BJ (cell line): ENCODE results near the gene PTPRK. TPM values are rescaled to one million over a fixed set of nuclear protein-coding genes. Genes with fewer than 3 reads are reported as not detected.

Experiments
- CTCF ChIA-PET: fragments of 350-600 bp; formaldehyde crosslinking; extraction: SDS; loops from one replicate; lab custom pipeline; 2021; ENCODE audit warnings: antibody characterized with exemption, inconsistent platforms; lab: Yijun Ruan, JAX
- POLR2A ChIA-PET: fragments of 300-600 bp; sonication (Branson Sonifier 250); formaldehyde crosslinking; extraction: SDS; loops from one replicate; lab custom pipeline; 2021; ENCODE audit warnings: antibody characterized with exemption; lab: Charles Lee
- DNase-seq: peaks from one replicate; pipeline ENCODE4 v3.0.0-alpha.2; 2011; ENCODE audit warnings: low read depth
- H3K27me3 ChIP-seq: 2 replicates; pipeline ENCODE4 v1.6.0; 2011; ENCODE audit warnings: low read length; ENCODE audit not compliant: control insufficient read depth, insufficient read depth
- H3K36me3 ChIP-seq: 2 replicates; pipeline ENCODE4 v1.5.1; 2011; ENCODE audit warnings: low read length; ENCODE audit not compliant: control insufficient read depth, insufficient read depth
- H3K4me3 ChIP-seq: 2 replicates; pipeline ENCODE4 v1.5.1; 2011; ENCODE audit warnings: low read depth, mild to moderate bottlenecking, control low read depth, low read length
- polyA plus RNA-seq: library from polyadenylated mRNA; depleted of rRNA; stranded (reverse); fragments of >200 nt; gene quantifications from 2 replicates; pipeline ENCODE4 v1.2.3, GENCODE V29; 2011
- TF ChIP-seq, protein P1 (sequence below): IDR thresholded peaks from 2 replicates; pipeline ENCODE4 v1.5.1; 2011; ENCODE audit warnings: low read depth, mild to moderate bottlenecking, control low read depth, inconsistent platforms, low read length, moderate library complexity; ENCODE audit not compliant: insufficient read depth

The PTPRK gene
- polyA plus RNA-seq, 1 experiment, result 18.5 TPM

DNA sequence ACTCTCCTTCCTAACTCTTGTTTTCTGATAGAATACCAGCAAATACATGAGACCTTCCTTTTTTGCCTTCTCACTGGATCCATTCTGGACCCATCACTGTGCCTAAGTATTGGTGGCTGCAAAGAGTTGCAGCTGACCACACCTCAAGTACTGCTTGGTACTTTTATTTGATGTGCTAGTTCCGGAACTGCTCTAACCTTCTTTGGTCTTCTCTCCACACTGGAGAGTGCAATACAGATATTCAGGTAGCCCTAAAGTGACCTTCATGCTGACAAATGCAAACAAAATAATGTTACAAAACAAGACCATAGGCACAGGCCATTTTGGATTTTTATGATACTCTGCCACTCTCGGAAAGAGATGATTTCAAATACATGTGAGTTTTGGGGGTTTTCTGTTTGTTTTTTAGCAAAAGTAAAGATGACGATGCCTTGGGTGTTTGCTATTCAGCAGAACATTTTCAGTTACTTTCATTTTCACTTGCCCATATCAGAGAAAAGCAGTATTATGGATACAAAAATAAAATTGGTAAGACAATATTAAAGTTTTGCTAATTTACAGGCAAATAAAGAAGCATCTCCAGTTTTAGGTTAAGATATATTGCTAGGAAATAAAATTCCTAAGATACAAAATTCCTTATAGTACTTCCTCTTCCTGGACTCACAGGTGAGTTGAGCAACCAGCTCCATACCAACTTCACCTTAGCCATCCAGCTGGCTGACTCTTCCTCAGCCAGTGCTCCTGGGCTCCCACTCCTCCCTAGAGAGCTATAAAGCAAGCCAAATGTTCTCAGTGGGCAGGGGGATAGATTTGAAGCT is 42.0 kb downstream of the PTPRK start:
- ChIA-PET CTCF (no interaction called here), POLR2A (no interaction called here)
- H3K36me3 ChIP-seq, result no peaks in the 10 kb centered on the region
- no peak for DNase-seq
- no peak overlapping the region for H3K4me3 ChIP-seq
- TF ChIP-seq, protein P1, sequence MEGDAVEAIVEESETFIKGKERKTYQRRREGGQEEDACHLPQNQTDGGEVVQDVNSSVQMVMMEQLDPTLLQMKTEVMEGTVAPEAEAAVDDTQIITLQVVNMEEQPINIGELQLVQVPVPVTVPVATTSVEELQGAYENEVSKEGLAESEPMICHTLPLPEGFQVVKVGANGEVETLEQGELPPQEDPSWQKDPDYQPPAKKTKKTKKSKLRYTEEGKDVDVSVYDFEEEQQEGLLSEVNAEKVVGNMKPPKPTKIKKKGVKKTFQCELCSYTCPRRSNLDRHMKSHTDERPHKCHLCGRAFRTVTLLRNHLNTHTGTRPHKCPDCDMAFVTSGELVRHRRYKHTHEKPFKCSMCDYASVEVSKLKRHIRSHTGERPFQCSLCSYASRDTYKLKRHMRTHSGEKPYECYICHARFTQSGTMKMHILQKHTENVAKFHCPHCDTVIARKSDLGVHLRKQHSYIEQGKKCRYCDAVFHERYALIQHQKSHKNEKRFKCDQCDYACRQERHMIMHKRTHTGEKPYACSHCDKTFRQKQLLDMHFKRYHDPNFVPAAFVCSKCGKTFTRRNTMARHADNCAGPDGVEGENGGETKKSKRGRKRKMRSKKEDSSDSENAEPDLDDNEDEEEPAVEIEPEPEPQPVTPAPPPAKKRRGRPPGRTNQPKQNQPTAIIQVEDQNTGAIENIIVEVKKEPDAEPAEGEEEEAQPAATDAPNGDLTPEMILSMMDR, result no peak
- no peaks in the 10 kb centered on the region for H3K27me3 ChIP-seq

DNA sequence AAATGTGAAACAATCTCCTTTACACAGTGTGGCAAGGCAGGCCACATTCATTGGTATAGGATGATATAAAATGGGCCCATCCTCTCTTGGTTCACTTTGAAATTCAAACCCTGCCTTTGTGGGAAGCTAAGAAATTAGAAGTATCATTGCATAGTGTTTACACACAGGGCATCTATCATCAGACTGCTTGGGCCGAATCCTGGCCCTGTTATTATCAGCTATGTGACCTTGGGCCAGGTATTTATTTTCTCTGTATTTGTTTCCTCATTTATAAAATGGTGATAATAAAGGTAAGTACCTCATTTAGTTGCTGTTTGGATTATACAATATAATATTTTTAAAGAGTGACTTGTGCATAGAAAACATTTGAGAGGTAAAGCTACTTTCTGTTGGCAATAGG is 45.5 kb downstream of the PTPRK start:
- Histone ChIP-seq H3K4me3 (no peak overlapping the region), H3K36me3 (no peaks in the 10 kb centered on the region; the same call in 1 of the 2 replicates), H3K27me3 (no peaks in the 10 kb centered on the region)
- TF ChIP-seq, protein P1, result no peak
- DNase-seq, result no peak
- ChIA-PET CTCF (interaction anchor here (1.2 kb wide), 1 partner anchor 46 kb away, joined by 3 read pairs; the partner anchor contains the start of gene PTPRK), POLR2A (no interaction called here)

DNA sequence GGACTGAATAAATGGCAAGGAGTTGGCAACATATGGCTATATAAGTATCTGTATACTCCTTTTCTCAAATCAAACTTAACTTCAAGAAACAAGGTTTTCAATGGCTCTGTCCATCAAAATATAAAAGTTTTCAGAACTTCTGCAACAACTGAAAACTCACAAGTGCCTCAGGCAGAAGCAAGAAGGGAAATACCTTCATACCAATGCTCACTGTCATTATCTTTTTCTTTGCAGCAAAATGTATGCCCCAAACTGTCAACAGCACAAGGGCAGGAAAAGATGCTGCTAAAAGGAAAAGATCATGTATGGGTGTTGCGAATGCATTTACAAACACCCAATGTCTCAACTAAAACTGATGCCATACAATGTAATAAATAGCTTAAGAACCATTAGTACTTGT is 45.9 kb downstream of the PTPRK start:
- POLR2A ChIA-PET, result interaction anchor here (0.6 kb wide), 1 partner anchor 735 kb away, joined by 3 read pairs; no protein-coding TSS in a partner anchor
- H3K4me3 ChIP-seq, result no peak overlapping the region
- CTCF ChIA-PET, result interaction anchor here (1.2 kb wide), 1 partner anchor 47 kb away, joined by 3 read pairs; the partner anchor contains the start of gene PTPRK
- peak; percentile 9 for DNase-seq
- no peaks in the 10 kb centered on the region; the same call in 1 of the 2 replicates for H3K36me3 ChIP-seq
- no peaks in the 10 kb centered on the region for H3K27me3 ChIP-seq
- TF ChIP-seq, protein P1, result no peak

DNA sequence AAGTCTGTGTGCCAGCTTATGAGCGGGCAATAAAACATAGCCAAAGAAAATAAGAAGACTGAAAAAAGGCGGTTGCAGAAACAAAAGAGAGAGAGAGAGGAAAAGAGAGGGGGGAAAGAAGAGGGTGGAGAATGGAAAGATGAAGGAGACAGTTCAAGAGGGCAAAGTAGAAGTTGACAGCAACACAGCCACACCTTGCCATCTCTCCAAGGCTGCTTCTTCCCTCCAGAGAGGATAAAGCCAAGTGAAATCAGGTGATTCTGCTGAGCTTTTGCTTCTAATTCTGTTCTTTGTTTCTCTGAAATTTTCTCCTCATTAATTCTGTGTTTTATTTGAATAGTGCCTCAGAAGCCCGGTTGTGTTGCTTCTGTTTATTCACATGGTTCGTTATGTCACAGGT is 48.5 kb downstream of the PTPRK start:
- Histone ChIP-seq H3K27me3 (no peaks in the 10 kb centered on the region), H3K4me3 (no peak overlapping the region), H3K36me3 (no peaks in the 10 kb centered on the region; the same call in 1 of the 2 replicates)
- DNase-seq, result no peak
- CTCF ChIA-PET, result no interaction called here
- POLR2A ChIA-PET, result interaction anchor here (0.6 kb wide), 1 partner anchor 627 kb away, joined by 6 read pairs; no protein-coding TSS in a partner anchor
- TF ChIP-seq, protein P1, result no peak

DNA sequence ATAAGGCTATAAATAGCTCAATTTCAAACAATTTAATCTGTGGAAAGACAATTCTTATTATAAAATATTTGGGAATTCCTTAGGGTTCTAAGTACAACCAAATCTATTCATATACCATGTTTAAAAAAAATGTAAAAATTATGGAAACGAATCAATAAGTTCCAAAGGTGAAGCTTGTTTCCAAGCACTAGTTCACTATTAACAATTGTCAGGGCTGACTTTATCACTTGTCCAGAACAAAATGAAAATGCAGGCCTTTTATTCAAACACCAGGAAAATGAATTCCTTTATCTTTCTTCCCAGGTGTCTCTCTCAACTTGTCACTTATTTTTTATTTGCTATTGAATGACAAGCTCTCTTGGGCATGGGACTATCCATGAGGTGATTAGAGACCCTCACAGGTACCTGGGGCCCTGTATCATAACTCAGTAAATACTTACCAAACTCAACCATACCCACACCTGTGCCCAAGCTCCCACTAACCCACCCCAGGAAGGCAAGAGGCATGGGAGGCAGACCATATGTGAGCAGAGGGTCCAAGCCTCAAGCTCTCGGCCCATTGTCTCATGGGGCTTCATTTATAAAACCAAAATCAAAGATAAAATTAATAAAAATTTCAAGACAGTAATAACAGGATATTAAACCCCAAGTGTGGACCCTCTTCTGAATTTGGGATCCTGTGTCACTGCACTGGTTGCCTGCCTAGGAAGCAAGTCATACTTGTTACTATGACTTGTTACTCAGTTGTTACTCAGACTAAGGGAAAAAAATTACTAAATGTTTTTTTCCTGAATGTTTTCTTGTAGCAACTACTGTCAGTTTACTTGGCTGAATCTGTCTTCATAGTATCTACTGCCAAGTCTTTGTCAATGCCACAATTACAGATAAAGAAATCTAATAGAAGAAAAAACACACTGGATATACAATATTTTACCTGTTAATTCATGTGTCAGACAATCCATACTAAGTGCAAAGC is 54.7 kb downstream of the PTPRK start:
- TF ChIP-seq, protein P1, result no peak
- H3K4me3 ChIP-seq, result no peak overlapping the region
- ChIA-PET POLR2A (no interaction called here), CTCF (no interaction called here)
- no peaks in the 10 kb centered on the region for H3K27me3 ChIP-seq
- H3K36me3 ChIP-seq, result no peaks in the 10 kb centered on the region; the same call in 1 of the 2 replicates
- no peak for DNase-seq
